Endodermal cell (in vitro differentiated cells): ENCODE results near the gene CCDC185. TPM values are rescaled to one million over a fixed set of nuclear protein-coding genes. Genes with fewer than 3 reads are reported as not detected.

Source experiments
- DNase-seq: peaks from one replicate; pipeline ENCODE4 v3.0.0-alpha.2; 2017
- H3K27ac ChIP-seq: 2 replicates; pipeline ENCODE4 v1.5.1; 2013; ENCODE audit warnings: mild to moderate bottlenecking, low read depth, low read length, moderate library complexity
- H3K27me3 ChIP-seq: 2 replicates; pipeline ENCODE4 v1.6.1; 2013; ENCODE audit warnings: mild to moderate bottlenecking, low read length, moderate library complexity; ENCODE audit not compliant: insufficient read depth, control insufficient read depth, poor library complexity, severe bottlenecking
- H3K36me3 ChIP-seq: 2 replicates; pipeline ENCODE4 v1.7.0; 2013; ENCODE audit warnings: mild to moderate bottlenecking, low read length, moderate library complexity; ENCODE audit not compliant: control insufficient read depth, insufficient read depth
- H3K4me1 ChIP-seq: one replicate; pipeline ENCODE4 v1.7.0; 2013; ENCODE audit warnings: low read length; ENCODE audit not compliant: control insufficient read depth, insufficient read depth
- H3K4me3 ChIP-seq: 2 replicates; pipeline ENCODE4 v1.5.1; 2013; ENCODE audit warnings: mild to moderate bottlenecking, low read length, moderate library complexity
- H3K9ac ChIP-seq: 2 replicates; pipeline ENCODE4 v1.6.1; 2013; ENCODE audit warnings: mild to moderate bottlenecking, low read length, moderate library complexity; ENCODE audit not compliant: poor library complexity, severe bottlenecking; ENCODE audit errors: extremely low read depth
- H3K9me3 ChIP-seq: 2 replicates; pipeline ENCODE4 v1.6.1; 2013; ENCODE audit warnings: mild to moderate bottlenecking, low read length, moderate library complexity; ENCODE audit not compliant: control insufficient read depth
- H3K27ac Mint-ChIP-seq: 2 replicates; pipeline ENCODE4 v1.8.0; 2020; ENCODE audit warnings: mixed read lengths
- H3K27me3 Mint-ChIP-seq: 2 replicates; pipeline ENCODE4 v1.8.0; 2021; ENCODE audit warnings: mild to moderate bottlenecking, mixed read lengths; ENCODE audit not compliant: insufficient read depth
- H3K36me3 Mint-ChIP-seq: 2 replicates; pipeline ENCODE4 v1.8.0; 2020; ENCODE audit warnings: low read depth, mixed read lengths
- H3K4me1 Mint-ChIP-seq: 2 replicates; pipeline ENCODE4 v1.8.0; 2020; ENCODE audit warnings: mixed read lengths
- H3K4me3 Mint-ChIP-seq: 2 replicates; pipeline ENCODE4 v1.8.0; 2020; ENCODE audit warnings: mild to moderate bottlenecking, moderate library complexity, mixed read lengths
- H3K9me3 Mint-ChIP-seq: 2 replicates; pipeline ENCODE4 v1.8.0; 2020; ENCODE audit warnings: mild to moderate bottlenecking, mixed read lengths
- CTCF ChIP-seq: fragments of 200-600 bp; sonication (generic); conservative IDR thresholded peaks from 2 replicates; pipeline ENCODE4 v1.5.0; 2021; ENCODE audit warnings: antibody characterized with exemption, mild to moderate bottlenecking
- WGBS, 2 experiments: methylation state at CpG; one replicate each; pipeline versions ENCODE4 v1.1.5 to v1.1.7; 2013; ENCODE audit warnings: missing lambda C conversion rate in 2 of 2, mixed read lengths in 1 of 2; ENCODE audit not compliant: insufficient coverage in 1 of 2, insufficient read length in 1 of 2; 5-methylcytosine and 5-hydroxymethylcytosine counted together
- total RNA-seq, 2 donors: library from RNA; stranded (reverse); fragmentation: NEBNext Ultra II Directional in 1 of 2; extraction: Animal tissue kit (Norgen Biotek cat#: 25700) in 1 of 2; gene quantifications; 2 replicates in 1 of 2; 3 replicates in 1 of 2; pipeline ENCODE4 v1.2.1, GENCODE V29; 2021

CCDC185 gene
- total RNA-seq, 2 donors from 2014 or later: not detected

- H3K4me3 Mint-ChIP-seq: no peak overlapping the region
- H3K27ac Mint-ChIP-seq: no peak overlapping the region
Observed at GRCh38 chr1:223421676-223422075, 28.5 kb downstream of the CCDC185 start.

GRCh38 chr1:223422911-223423310 lies 29.7 kb downstream of the CCDC185 start:
- peaks cover 2% of the 10 kb centered on the region for H3K27me3 Mint-ChIP-seq
- H3K36me3 Mint-ChIP-seq: no peaks in the 10 kb centered on the region
- H3K9ac ChIP-seq: no peak overlapping the region
- no peaks in the 10 kb centered on the region for H3K9me3 Mint-ChIP-seq
- H3K9me3 ChIP-seq: no peaks in the 10 kb centered on the region
- H3K4me1 Mint-ChIP-seq: peaks cover 32% of the 10 kb centered on the region
- 93% methylated on average over 1 of the region's 1 CpG; no CpG with 5 or more reads in 1 of the 2 experiments for WGBS, 2 experiments
- no peak overlapping the region for H3K4me3 ChIP-seq
- no peaks in the 10 kb centered on the region for H3K27me3 ChIP-seq
- no peak for DNase-seq
- no peak overlapping the region for H3K27ac ChIP-seq
- no peak overlapping the region for H3K27ac Mint-ChIP-seq
- no peak for TF ChIP-seq CTCF
- H3K36me3 ChIP-seq: no peaks in the 10 kb centered on the region
- H3K4me1 ChIP-seq: peaks cover 13% of the 10 kb centered on the region
- H3K4me3 Mint-ChIP-seq: no peak overlapping the region

More at GRCh38 chr1:223421676-223422075, 28.5 kb downstream of the CCDC185 start:
- WGBS, 2 experiments: 45% methylated on average over 2 of the region's 2 CpGs; no CpG with 5 or more reads in 1 of the 2 experiments
- Histone ChIP-seq H3K4me1 (peaks cover 13% of the 10 kb centered on the region), H3K36me3 (no peaks in the 10 kb centered on the region), H3K27ac (no peak overlapping the region), H3K9me3 (no peaks in the 10 kb centered on the region), H3K27me3 (no peaks in the 10 kb centered on the region), H3K9ac (no peak overlapping the region), H3K4me3 (no peak overlapping the region)
- no peak for DNase-seq
- Mint-ChIP-seq H3K36me3 (no peaks in the 10 kb centered on the region), H3K4me1 (peaks cover 37% of the 10 kb centered on the region), H3K9me3 (no peaks in the 10 kb centered on the region), H3K27me3 (peaks cover 2% of the 10 kb centered on the region)
- TF ChIP-seq CTCF: no peak

GRCh38 chr1:223423641-223424233 lies 30.5 kb downstream of the CCDC185 start:
- no peak for DNase-seq
- Histone ChIP-seq H3K27ac (no peak overlapping the region), H3K27me3 (no peaks in the 10 kb centered on the region), H3K36me3 (no peaks in the 10 kb centered on the region), H3K9ac (no peak overlapping the region), H3K4me1 (peaks cover 10% of the 10 kb centered on the region), H3K9me3 (peaks cover 7% of the 10 kb centered on the region), H3K4me3 (no peak overlapping the region)
- no peaks in the 10 kb centered on the region for H3K36me3 Mint-ChIP-seq
- no peak for TF ChIP-seq CTCF
- H3K4me1 Mint-ChIP-seq: peaks cover 24% of the 10 kb centered on the region
- H3K9me3 Mint-ChIP-seq: peaks cover 4% of the 10 kb centered on the region
- no peak overlapping the region for H3K4me3 Mint-ChIP-seq
- H3K27me3 Mint-ChIP-seq: peaks cover 5% of the 10 kb centered on the region
- 29 to 73% methylated on average over 2 to 4 of the region's 4 CpGs for WGBS, 2 experiments
- H3K27ac Mint-ChIP-seq: no peak overlapping the region
